ENCODE data around the gene SH2B3. TPM values are rescaled to one million over a fixed set of nuclear protein-coding genes. Genes with fewer than 3 reads are reported as not detected.

SH2B3 gene
- total RNA-seq, 4 donors from 2014 or later, result 24.9 to 49.4 (median 41.8) TPM

- Histone ChIP-seq H3K27ac (replicated peaks in 1 of 4) (peak overlapping the region; percentile 47 to 71 (median 62)), H3K27me3 (no peaks in the 10 kb centered on the region), H3K4me1 (peaks cover 96 to 100% (median 98%) of the 10 kb centered on the region in 4 donors), H3K9me3 (no peaks in the 10 kb centered on the region), H3K4me3 (peak overlapping the region; percentile 13 to 26 (median 23)), H3K36me3 (peaks cover 0 to 3% (median 0%) of the 10 kb centered on the region in 4 donors)
- WGBS, result 10% methylated on average over 13 of the region's 18 CpGs
- intact Hi-C loops (cut with DNase I), result no loop called here
- peak; percentile 93 for DNase-seq (ENCODE audit: extremely low spot score)
- TF ChIP-seq EP300 (IDR thresholded peaks at IDR 0.05) (no peak), POLR2AphosphoS5 (IDR thresholded peaks at IDR 0.05) (peak; percentile 28 to 61), CTCF (IDR thresholded peaks at IDR 0.05) (no peak)
These were observed 29.1 kb downstream of the SH2B3 start for GRCh38 chr12:111434680-111435338.

GRCh38 chr12:111435661-111436201 lies 30.0 kb downstream of the SH2B3 start:
- peak overlapping the region; percentile 47 to 71 (median 62) for H3K27ac ChIP-seq (replicated peaks in 1 of 4)
- intact Hi-C loops (cut with DNase I), result no loop called here

GRCh38 chr12:111436266-111436665 lies 30.5 kb downstream of the SH2B3 start:
- Histone ChIP-seq H3K9me3 (no peaks in the 10 kb centered on the region), H3K4me3 (no peak overlapping the region), H3K27ac (replicated peaks in 1 of 4) (peak overlapping the region in 3 of 4 donors; percentile 55 to 71 (median 68)), H3K4me1 (peaks cover 89 to 99% (median 98%) of the 10 kb centered on the region in 4 donors), H3K27me3 (no peaks in the 10 kb centered on the region), H3K36me3 (peaks cover 0 to 13% (median 0%) of the 10 kb centered on the region in 4 donors)
- intact Hi-C loops (cut with DNase I), result no loop called here
- WGBS, result 87% methylated on average over 3 of the region's 7 CpGs
- DNase-seq (ENCODE audit: extremely low spot score), result no peak
- TF ChIP-seq POLR2A (IDR thresholded peaks at IDR 0.05; ENCODE audit: low read depth), result no peak
- TF ChIP-seq CTCF (IDR thresholded peaks at IDR 0.05), result no peak
- TF ChIP-seq POLR2AphosphoS5 (IDR thresholded peaks at IDR 0.05), result no peak
- TF ChIP-seq EP300 (IDR thresholded peaks at IDR 0.05), result no peak

More at GRCh38 chr12:111435661-111436201, 30.0 kb downstream of the SH2B3 start:
- Histone ChIP-seq H3K4me3 (no peak overlapping the region), H3K27me3 (no peaks in the 10 kb centered on the region), H3K4me1 (peaks cover 95 to 99% (median 98%) of the 10 kb centered on the region in 4 donors), H3K9me3 (no peaks in the 10 kb centered on the region), H3K36me3 (peaks cover 0 to 7% (median 0%) of the 10 kb centered on the region in 4 donors)
- TF ChIP-seq POLR2A (IDR thresholded peaks at IDR 0.05; ENCODE audit: low read depth) (no peak), EP300 (IDR thresholded peaks at IDR 0.05) (no peak), POLR2AphosphoS5 (IDR thresholded peaks at IDR 0.05) (no peak), CTCF (IDR thresholded peaks at IDR 0.05) (no peak)
- DNase-seq (ENCODE audit: extremely low spot score), result no peak
- 100% methylated on average over 1 of the region's 16 CpGs for WGBS

- H3K4me3 ChIP-seq, result no peak overlapping the region
- peak overlapping the region; percentile 2 to 71 (median 40) for H3K27ac ChIP-seq (replicated peaks in 1 of 4)
- no peaks in the 10 kb centered on the region for H3K9me3 ChIP-seq
- DNase-seq (ENCODE audit: extremely low spot score), result no peak
- 79% methylated on average over 4 of the region's 4 CpGs for WGBS
- peaks cover 0 to 16% (median 0%) of the 10 kb centered on the region in 4 donors for H3K36me3 ChIP-seq
- intact Hi-C loops (cut with DNase I), result no loop called here
- TF ChIP-seq EP300 (IDR thresholded peaks at IDR 0.05), result no peak
- TF ChIP-seq CTCF (IDR thresholded peaks at IDR 0.05), result no peak
- TF ChIP-seq POLR2AphosphoS5 (IDR thresholded peaks at IDR 0.05), result no peak
- TF ChIP-seq POLR2A (IDR thresholded peaks at IDR 0.05; ENCODE audit: low read depth), result no peak
- H3K4me1 ChIP-seq, result peaks cover 85 to 99% (median 98%) of the 10 kb centered on the region in 4 donors
- no peaks in the 10 kb centered on the region for H3K27me3 ChIP-seq
These were observed 31.1 kb downstream of the SH2B3 start for GRCh38 chr12:111436811-111437210.

Data from esophagus muscularis mucosa (tissue), 4 donors.